Mammary epithelial cell (primary cell): ENCODE measurements around the gene CLEC16A.

Experiments
- CTCF ChIP-seq, 2 donors: IDR thresholded peaks in 1 of 2; conservative IDR thresholded peaks in 1 of 2; 2 replicates each; pipeline ENCODE4 v1.5.1; 2011 to 2012; ENCODE audit warnings: inconsistent platforms in 2 of 2, low read length in 2 of 2, mild to moderate bottlenecking in 2 of 2, control low read depth in 1 of 2, low read depth in 1 of 2; ENCODE audit not compliant: insufficient read depth in 1 of 2; ENCODE audit errors: extremely low read depth in 1 of 2
- EZH2 ChIP-seq: IDR thresholded peaks from 2 replicates; pipeline ENCODE4 v1.6.1; 2012; ENCODE audit warnings: low read length, inconsistent platforms, borderline replicate concordance

GRCh38 chr16:11229432-11229831 is 285.1 kb downstream of the CLEC16A start:
- TF ChIP-seq CTCF (conservative IDR thresholded peaks at IDR 0.05 in 1 of 2, IDR thresholded peaks at IDR 0.05 in 1 of 2; ENCODE audit: extremely low read depth in 1 of 2, insufficient read depth in 1 of 2, low read depth in 1 of 2, low read length in 2 of 2) (no peak), EZH2 (no peak)
